HFF-Myc (cell line): ENCODE data around the gene KDM4B.

Experiments
- DNase-seq: peaks from one replicate; pipeline ENCODE4 v3.0.0-alpha.2; 2011; ENCODE audit warnings: low read depth; ENCODE audit errors: extremely low read depth
- H3K4me3 ChIP-seq: replicated peaks from 2 replicates; pipeline ENCODE4 v1.5.1; 2011; ENCODE audit warnings: low read depth, mild to moderate bottlenecking, control low read depth, low read length
- TF ChIP-seq, protein P1 (sequence below): IDR thresholded peaks from 2 replicates; pipeline ENCODE4 v1.5.1; 2012; ENCODE audit warnings: mild to moderate bottlenecking, low read depth, low read length, control low read depth; ENCODE audit errors: missing control alignments

The KDM4B gene

DNA sequence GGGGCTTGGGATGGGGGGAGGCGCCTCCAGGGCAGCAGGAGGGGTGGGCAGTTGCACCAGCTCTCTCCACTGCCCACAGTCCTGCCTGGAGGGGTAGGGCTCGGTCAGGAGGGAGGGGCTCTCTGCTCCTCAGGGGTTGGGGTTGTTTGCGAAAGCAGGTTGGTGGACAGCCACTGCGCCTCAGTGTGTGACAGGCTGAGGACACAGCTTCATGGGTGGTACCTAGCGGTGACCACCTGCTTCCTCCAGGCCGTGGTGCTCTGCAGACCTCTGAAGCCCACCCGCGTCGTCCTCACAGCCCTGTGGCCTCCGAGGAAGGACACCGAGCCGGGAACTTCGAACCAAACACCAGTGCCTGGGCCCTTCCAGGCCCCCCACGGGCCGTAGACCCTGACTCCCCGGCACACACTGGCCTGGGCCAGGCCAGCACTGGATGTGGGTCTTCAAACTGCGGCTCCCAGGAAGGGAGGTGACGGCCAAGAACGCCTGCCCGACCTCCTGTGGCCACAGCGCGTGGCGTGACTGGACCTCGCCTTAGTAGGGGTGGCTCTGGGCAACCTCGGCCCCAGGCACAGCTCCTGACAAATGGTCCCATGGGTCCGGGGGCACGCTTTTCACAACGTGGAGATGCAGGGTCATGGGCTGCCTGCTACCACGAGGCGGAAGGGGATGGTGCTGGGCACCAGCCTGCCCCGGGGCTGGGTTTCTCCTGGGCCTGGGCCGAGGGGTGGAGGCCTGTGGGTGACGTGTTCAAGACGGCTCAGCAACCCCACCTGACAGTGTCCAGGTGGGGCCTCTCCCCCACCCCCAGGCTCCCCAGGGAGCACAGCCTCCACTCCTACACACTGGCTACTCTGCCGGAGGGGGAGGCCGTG, 173.2 kb downstream of the KDM4B start:
- TF ChIP-seq, protein P1, sequence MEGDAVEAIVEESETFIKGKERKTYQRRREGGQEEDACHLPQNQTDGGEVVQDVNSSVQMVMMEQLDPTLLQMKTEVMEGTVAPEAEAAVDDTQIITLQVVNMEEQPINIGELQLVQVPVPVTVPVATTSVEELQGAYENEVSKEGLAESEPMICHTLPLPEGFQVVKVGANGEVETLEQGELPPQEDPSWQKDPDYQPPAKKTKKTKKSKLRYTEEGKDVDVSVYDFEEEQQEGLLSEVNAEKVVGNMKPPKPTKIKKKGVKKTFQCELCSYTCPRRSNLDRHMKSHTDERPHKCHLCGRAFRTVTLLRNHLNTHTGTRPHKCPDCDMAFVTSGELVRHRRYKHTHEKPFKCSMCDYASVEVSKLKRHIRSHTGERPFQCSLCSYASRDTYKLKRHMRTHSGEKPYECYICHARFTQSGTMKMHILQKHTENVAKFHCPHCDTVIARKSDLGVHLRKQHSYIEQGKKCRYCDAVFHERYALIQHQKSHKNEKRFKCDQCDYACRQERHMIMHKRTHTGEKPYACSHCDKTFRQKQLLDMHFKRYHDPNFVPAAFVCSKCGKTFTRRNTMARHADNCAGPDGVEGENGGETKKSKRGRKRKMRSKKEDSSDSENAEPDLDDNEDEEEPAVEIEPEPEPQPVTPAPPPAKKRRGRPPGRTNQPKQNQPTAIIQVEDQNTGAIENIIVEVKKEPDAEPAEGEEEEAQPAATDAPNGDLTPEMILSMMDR = no peak
- no peak overlapping the region for H3K4me3 ChIP-seq
- no peak for DNase-seq

GRCh38 chr19:5142725-5143097, 173.8 kb downstream of the KDM4B start:
- H3K4me3 ChIP-seq = no peak overlapping the region
- no peak for DNase-seq
- TF ChIP-seq, protein P1 = no peak

DNA sequence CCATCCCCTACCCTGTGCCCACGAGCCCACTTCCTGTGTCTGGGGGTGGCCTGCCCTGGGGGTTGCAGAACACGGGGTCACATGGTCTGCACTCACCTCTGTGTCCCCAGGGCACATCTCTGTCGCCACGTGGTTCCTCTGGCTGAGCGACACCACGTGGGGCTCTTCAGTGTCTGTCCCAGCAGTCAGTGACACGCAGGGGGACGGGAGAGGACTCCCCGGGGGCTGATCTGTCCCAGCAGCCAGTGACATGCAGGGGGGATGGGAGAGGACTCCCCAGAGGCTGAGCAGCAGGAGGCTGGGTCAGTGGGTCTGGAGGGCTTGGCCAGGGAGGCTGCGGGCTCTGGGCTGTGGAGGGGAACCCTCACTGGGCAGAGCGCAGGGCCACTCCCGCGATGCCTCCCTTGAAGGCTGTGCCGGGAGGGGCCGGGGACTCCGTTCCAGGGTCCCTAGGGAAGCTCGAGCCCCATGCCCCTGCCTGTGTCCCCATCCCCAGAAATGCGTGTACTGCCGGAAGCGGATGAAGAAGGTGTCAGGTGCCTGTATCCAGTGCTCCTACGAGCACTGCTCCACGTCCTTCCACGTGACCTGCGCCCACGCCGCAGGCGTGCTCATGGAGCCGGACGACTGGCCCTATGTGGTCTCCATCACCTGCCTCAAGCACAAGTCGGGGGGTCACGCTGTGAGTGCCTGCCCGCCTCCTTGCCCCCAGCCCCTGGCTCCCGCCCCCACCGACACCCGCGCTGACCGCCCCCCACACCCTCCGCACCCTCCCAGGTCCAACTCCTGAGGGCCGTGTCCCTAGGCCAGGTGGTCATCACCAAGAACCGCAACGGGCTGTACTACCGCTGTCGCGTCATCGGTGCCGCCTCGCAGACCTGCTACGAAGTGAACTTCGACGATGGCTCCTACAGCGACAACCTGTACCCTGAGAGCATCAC, 174.8 kb downstream of the KDM4B start:
- TF ChIP-seq, protein P1 = no peak
- no peak for DNase-seq
- H3K4me3 ChIP-seq = no peak overlapping the region

- TF ChIP-seq, protein P1 = no peak
- DNase-seq = no peak
These were observed 175.7 kb downstream of the KDM4B start for GRCh38 chr19:5144545-5145179.

GRCh38 chr19:5145521-5146511, 176.9 kb downstream of the KDM4B start:
- no peak for DNase-seq
- no peak overlapping the region for H3K4me3 ChIP-seq
- TF ChIP-seq, protein P1 = no peak

More at GRCh38 chr19:5144545-5145179, 175.7 kb downstream of the KDM4B start:
- H3K4me3 ChIP-seq = no peak overlapping the region
